AG09319 (cell line): Measurements from ENCODE around the gene SCD.
"Not testable (repeated sequence)": the region's sequence is repeated elsewhere in the genome, so short reads cannot be mapped to it uniquely, and the experiment has no call there.

Source experiments
- DNase-seq: peaks from one replicate; pipeline ENCODE4 v3.0.0-alpha.2; 2010; ENCODE audit warnings: low read depth; ENCODE audit errors: extremely low read depth
- TF ChIP-seq, protein P1 (sequence below): IDR thresholded peaks from 2 replicates; pipeline ENCODE4 v1.5.1; 2011; ENCODE audit warnings: low read depth, mild to moderate bottlenecking, inconsistent platforms, low read length, moderate library complexity

Gene SCD

DNA sequence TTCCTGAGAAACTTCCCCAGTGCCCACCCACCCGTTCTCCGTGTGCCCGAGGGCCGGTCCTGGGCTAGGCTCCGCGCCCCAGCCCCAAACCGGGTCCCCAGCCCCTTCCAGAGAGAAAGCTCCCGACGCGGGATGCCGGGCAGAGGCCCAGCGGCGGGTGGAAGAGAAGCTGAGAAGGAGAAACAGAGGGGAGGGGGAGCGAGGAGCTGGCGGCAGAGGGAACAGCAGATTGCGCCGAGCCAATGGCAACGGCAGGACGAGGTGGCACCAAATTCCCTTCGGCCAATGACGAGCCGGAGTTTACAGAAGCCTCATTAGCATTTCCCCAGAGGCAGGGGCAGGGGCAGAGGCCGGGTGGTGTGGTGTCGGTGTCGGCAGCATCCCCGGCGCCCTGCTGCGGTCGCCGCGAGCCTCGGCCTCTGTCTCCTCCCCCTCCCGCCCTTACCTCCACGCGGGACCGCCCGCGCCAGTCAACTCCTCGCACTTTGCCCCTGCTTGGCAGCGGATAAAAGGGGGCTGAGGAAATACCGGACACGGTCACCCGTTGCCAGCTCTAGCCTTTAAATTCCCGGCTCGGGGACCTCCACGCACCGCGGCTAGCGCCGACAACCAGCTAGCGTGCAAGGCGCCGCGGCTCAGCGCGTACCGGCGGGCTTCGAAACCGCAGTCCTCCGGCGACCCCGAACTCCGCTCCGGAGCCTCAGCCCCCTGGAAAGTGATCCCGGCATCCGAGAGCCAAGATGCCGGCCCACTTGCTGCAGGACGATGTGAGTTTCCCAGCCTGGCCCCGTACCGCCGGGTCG, at the start of gene SCD:
SCD (plus strand) TSS at position 469 of the 803 bp plus-strand sequence; CDS start at position 741, 272 bp downstream.
- TF ChIP-seq, protein P1, sequence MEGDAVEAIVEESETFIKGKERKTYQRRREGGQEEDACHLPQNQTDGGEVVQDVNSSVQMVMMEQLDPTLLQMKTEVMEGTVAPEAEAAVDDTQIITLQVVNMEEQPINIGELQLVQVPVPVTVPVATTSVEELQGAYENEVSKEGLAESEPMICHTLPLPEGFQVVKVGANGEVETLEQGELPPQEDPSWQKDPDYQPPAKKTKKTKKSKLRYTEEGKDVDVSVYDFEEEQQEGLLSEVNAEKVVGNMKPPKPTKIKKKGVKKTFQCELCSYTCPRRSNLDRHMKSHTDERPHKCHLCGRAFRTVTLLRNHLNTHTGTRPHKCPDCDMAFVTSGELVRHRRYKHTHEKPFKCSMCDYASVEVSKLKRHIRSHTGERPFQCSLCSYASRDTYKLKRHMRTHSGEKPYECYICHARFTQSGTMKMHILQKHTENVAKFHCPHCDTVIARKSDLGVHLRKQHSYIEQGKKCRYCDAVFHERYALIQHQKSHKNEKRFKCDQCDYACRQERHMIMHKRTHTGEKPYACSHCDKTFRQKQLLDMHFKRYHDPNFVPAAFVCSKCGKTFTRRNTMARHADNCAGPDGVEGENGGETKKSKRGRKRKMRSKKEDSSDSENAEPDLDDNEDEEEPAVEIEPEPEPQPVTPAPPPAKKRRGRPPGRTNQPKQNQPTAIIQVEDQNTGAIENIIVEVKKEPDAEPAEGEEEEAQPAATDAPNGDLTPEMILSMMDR, result no peak
- peak; percentile 57 for DNase-seq

DNA sequence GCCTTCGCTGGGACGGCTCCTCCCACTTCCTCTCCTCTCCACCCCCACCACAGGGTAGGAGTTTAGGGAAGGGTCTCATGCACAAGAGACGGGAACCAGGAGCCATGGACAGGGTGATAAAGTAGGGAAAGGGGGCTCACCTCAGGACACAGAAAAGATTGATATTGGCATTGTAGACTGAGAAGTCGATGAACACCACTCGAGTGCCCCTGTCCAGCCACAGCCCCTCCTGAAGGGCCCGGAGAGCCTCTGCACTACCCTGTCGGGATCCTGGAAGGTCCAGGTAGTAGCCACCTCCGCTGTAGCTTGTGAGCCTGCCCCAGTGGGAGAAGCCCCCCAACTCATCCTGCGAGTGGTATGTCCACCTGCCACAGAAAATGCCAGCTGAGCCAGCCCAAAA, 49.8 kb upstream of the SCD start:
- TF ChIP-seq, protein P1, result no peak
- DNase-seq, result no peak

DNA sequence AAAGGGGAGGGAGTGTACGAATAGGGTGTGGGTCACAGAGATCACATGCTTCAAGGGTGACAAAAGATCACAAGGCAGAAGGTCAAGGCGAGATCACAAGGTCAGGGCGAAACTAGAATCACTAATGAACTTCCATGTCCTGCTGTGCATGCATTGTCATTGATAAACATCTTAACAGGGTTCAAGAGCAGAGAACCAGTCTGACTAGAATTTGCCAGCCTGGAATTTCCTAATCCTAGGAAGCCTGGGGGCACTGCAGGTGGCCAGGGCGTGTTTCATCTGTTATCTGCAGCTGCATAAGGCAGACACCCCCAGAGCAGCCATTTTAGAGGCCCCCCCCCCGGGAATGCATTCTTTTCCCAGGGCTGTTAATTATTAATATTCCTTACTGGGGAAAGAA, 45.9 kb upstream of the SCD start:
- not testable (repeated sequence) for DNase-seq

DNA sequence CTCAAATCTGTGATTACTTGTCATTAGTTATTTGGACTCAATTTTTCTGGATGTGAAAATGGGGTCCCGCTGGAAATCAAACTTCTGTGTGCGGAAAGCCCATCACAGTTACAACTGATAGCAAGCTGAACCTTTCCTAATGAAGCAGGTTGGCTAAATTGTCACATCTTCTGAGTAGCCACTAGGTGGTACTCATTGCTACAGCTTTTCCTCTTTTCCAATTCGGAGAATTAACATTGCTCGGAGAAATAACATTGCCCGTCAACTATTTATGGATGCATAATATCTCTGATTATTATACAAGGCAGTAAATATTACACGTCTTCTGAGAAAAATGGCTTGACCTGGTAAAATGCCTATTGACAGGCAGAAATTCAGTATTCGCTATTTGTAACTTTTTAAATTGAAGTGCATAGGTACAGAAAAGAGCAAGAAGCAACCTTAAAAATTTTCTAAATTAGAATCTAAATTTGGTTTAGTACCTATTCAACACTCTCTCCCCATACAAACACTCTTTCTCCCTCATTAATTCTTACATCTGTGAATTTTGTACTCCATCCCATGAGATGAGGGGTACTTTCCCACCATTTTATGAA, 43.2 kb upstream of the SCD start:
- no peak for DNase-seq
- TF ChIP-seq, protein P1, result peak; percentile 71

DNA sequence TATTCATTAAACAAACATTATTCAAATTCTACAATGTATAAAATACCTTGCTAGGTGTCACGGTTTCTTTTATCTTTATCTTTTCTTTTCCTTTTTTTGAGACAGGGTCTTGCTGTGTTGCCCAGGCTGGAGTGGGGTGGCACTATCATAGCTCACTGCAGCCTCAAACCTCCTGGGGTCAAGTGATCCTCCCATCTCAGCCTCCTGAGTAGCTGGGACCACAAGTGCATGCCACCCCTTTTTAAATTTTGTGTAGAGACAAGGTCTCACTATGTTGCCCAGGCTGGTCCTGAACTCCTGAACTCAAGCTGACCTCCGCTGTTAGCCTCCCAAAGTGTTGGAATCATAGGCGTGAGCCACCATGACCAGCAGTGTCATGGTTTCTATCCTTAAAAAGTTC, 42.6 kb upstream of the SCD start:
- DNase-seq, result no peak
- TF ChIP-seq, protein P1, result no peak

DNA sequence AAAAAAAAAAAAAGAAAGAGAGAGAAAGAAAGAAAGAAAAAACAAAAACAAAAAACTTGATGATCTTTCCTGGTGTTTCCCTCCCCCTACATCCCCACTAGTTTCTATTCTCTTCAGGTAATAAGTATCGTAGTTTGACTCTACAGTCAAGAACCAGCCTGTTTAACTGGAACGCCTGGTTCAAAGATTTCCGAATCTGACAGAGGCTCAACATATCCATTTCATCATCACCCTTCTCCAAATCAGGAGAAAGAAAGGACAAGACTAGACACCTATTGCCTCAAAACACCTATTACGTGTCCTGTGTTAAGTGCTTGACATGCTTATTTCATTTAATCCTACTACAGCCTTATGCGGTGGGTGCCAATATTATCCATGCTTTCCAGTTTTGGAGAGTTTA, 40.2 kb upstream of the SCD start:
- DNase-seq, result no peak
- TF ChIP-seq, protein P1, result no peak

DNA sequence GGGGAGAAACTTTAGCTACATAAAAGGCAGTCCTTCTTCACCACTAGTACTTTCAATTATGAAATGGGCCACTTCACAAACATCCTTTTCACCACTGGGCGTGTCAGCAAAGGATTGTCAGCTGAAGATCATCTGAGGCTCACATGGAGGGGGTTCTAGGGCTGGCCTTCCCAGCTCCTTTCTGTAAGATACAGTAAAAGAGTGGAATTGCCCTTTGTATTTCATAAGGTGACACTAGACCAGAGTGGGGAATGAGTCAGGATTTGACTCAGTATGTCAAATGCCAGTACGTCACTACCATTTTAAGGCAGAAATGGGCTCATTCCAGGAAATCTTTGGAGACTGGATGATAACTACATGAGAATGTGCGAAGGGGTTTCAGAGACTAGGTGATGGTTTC, 39.3 kb upstream of the SCD start:
- TF ChIP-seq, protein P1, result no peak
- DNase-seq, result no peak
